HG02798 (cell line): ENCODE results near the gene ARHGEF17.

ENCODE experiments used
- ATAC-seq: cut with Tn5 transposase; IDR thresholded peaks from one replicate; pipeline ENCODE4 v1.9.1; 2021; ENCODE audit warnings: mild to moderate bottlenecking; ENCODE audit not compliant: unreplicated experiment, poor library complexity

Gene ARHGEF17

GRCh38 chr11:73388265-73389133, 80.4 kb downstream of the ARHGEF17 start:
- no peak for ATAC-seq

- no peak for ATAC-seq
Measured at GRCh38 chr11:73389134-73389525, 81.1 kb downstream of the ARHGEF17 start.

GRCh38 chr11:73389916-73390315, 81.8 kb downstream of the ARHGEF17 start:
- ATAC-seq, result no peak

GRCh38 chr11:73390601-73391565, 82.8 kb downstream of the ARHGEF17 start:
- no peak for ATAC-seq

- no peak for ATAC-seq
Measured at GRCh38 chr11:73391665-73392064, 83.6 kb downstream of the ARHGEF17 start.

GRCh38 chr11:73392108-73393010, 84.3 kb downstream of the ARHGEF17 start:
- no peak for ATAC-seq

- ATAC-seq, result no peak
Measured at GRCh38 chr11:73393011-73393380, 84.9 kb downstream of the ARHGEF17 start.

- no peak for ATAC-seq
Measured at GRCh38 chr11:73393479-73394415, 85.7 kb downstream of the ARHGEF17 start.

- no peak for ATAC-seq
Measured at GRCh38 chr11:73394416-73395296, 86.6 kb downstream of the ARHGEF17 start.

GRCh38 chr11:73395297-73396208, 87.5 kb downstream of the ARHGEF17 start:
- no peak for ATAC-seq

GRCh38 chr11:73396251-73396930, 88.3 kb downstream of the ARHGEF17 start:
- ATAC-seq, result no peak

- ATAC-seq, result no peak
Measured at GRCh38 chr11:73396985-73397384, 88.9 kb downstream of the ARHGEF17 start.

- ATAC-seq, result no peak
Measured at GRCh38 chr11:73397468-73398131, 89.5 kb downstream of the ARHGEF17 start.

GRCh38 chr11:73398132-73398526, 90.1 kb downstream of the ARHGEF17 start:
- no peak for ATAC-seq

- ATAC-seq, result no peak
Measured at GRCh38 chr11:73398721-73399120, 90.6 kb downstream of the ARHGEF17 start.

- ATAC-seq, result no peak
Measured at GRCh38 chr11:73399159-73399590, 91.1 kb downstream of the ARHGEF17 start.
